Spleen (tissue), 11 donors: ENCODE data around the gene DOCK10. TPM values are rescaled to one million over a fixed set of nuclear protein-coding genes. Genes with fewer than 3 reads are reported as not detected.

Experiments
- DNase-seq: peaks from one replicate; pipeline ENCODE4 v3.0.0-alpha.2; 2020
- H3K27ac ChIP-seq, 8 donors: fragments of 200-600 bp; sonication (generic) in 7 of 8; 1 replicate in 4 of 8; 2 replicates in 4 of 8; pipeline versions ENCODE4 v1.5.0 to v1.8.0; 2016 to 2021; ENCODE audit warnings: inconsistent platforms in 4 of 8, mild to moderate bottlenecking in 4 of 8, moderate library complexity in 1 of 8
- H3K27me3 ChIP-seq, 7 donors: fragments of 200-600 bp; sonication (generic) in 6 of 7; replicated peaks in 1 of 7; 1 replicate in 4 of 7; 2 replicates in 3 of 7; pipeline versions ENCODE4 v1.5.0 to v1.8.0; 2016 to 2021; ENCODE audit warnings: inconsistent platforms in 3 of 7, mild to moderate bottlenecking in 1 of 7
- H3K36me3 ChIP-seq, 6 donors: fragments of 200-600 bp; sonication (generic) in 5 of 6; 1 replicate in 4 of 6; 2 replicates in 2 of 6; pipeline versions ENCODE4 v1.5.0 to v1.8.0; 2016 to 2021; ENCODE audit warnings: inconsistent platforms in 2 of 6
- H3K4me1 ChIP-seq, 6 donors: fragments of 200-600 bp; sonication (generic) in 5 of 6; 1 replicate in 3 of 6; 2 replicates in 3 of 6; pipeline versions ENCODE4 v1.5.0 to v1.8.0; 2016 to 2021; ENCODE audit warnings: inconsistent platforms in 3 of 6
- H3K4me3 ChIP-seq, 8 donors: fragments of 200-600 bp; sonication (generic) in 7 of 8; 1 replicate in 4 of 8; 2 replicates in 4 of 8; pipeline versions ENCODE4 v1.5.0 to v1.8.0; 2016 to 2021; ENCODE audit warnings: inconsistent platforms in 4 of 8, mild to moderate bottlenecking in 4 of 8, moderate library complexity in 2 of 8
- H3K9me3 ChIP-seq, 8 donors: fragments of 200-600 bp; sonication (generic) in 7 of 8; 1 replicate in 4 of 8; 2 replicates in 4 of 8; pipeline versions ENCODE4 v1.5.0 to v1.8.0; 2016 to 2021; ENCODE audit warnings: inconsistent platforms in 4 of 8
- POLR2A ChIP-seq, 3 donors: fragments of 450-650 bp; IDR thresholded peaks; one replicate each; pipeline ENCODE4 v1.5.1; 2017; ENCODE audit warnings: antibody characterized with exemption in 3 of 3, mild to moderate bottlenecking in 1 of 3
- POLR2AphosphoS5 ChIP-seq, 3 donors: sonication (generic); formaldehyde crosslinking; IDR thresholded peaks; one replicate each; pipeline ENCODE4 v1.5.1; 2017; ENCODE audit warnings: antibody characterized with exemption in 3 of 3
- WGBS, 5 donors: extraction: QIAGEN DNeasy Blood & Tissue Kit in 3 of 5; methylation state at CpG; one replicate each; pipeline versions ENCODE4 v1.1.5 to v1.1.7; 2013 to 2018; 5-methylcytosine and 5-hydroxymethylcytosine counted together
- intact Hi-C: fragments of 100-400 bp; cut with DNase I; formaldehyde crosslinking; loops from one replicate; pipeline ENCODE4 v1.15.0; 2023; ENCODE audit warnings: low total_unique reads
- microRNA-seq, 3 donors: library from miRNA; unstranded; fragments of <30 nt; microRNA quantifications; one replicate each; pipeline versions ENCODE4 to v1.1.0, GENCODE V29; 2019 to 2020
- polyA plus RNA-seq, 3 donors: library from polyadenylated mRNA; stranded (reverse); fragments of 200-250 nt; gene quantifications; one replicate each; pipeline ENCODE4 v1.2.1, GENCODE V29; 2013
- small RNA-seq, 4 donors: library from RNA; depleted of rRNA; stranded (forward); fragments of <200 nt; gene quantifications; one replicate each; pipeline ENCODE3, GENCODE V24; 2016
- total RNA-seq, 7 donors: library from RNA; depleted of rRNA in 3 of 7; stranded (reverse); fragments of >200 nt in 3 of 7; fragmentation: NEBNext Ultra II Directional in 4 of 7; extraction: Animal tissue kit (Norgen Biotek cat#: 25700) in 4 of 7; gene quantifications; one replicate each; pipeline versions ENCODE4 v1.1.0 to v1.2.1, GENCODE V29; 2016 to 2021
- TF ChIP-seq, protein P1 (sequence below), 11 experiments: fragments of 200-600 bp in 7 of 11; fragments of 450-650 bp in 4 of 11; sonication (generic) in 4 of 11; IDR thresholded peaks in 8 of 11; conservative IDR thresholded peaks in 3 of 11; 1 replicate in 7 of 11; 2 replicates in 4 of 11; pipeline versions ENCODE4 v1.4.0 to v1.8.0; 2016 to 2021; ENCODE audit warnings: antibody characterized with exemption in 11 of 11, inconsistent platforms in 4 of 11, mild to moderate bottlenecking in 1 of 11
- donor health status: healthy with polysubstance abuse.
- donor health status: DM: no; HTN: no; CAD: no; lungs with moderate emphysema.
- donor health status: DM: no; HTN: no; CAD: no.
- donor health status: Bipolar disorder and iron deficiency.
- donor health status: healthy.
- donor health status: DM: no; HTN: no; CAD: no.
- donor health status: DM: yes; HTN: yes; CAD: no.

Gene DOCK10
- total and polyA plus RNA-seq, 10 donors = 12.5 to 203 (median 158) TPM

- no peak overlapping the region for H3K27ac ChIP-seq
- intact Hi-C loops = no loop called here
- no peaks in the 10 kb centered on the region for H3K36me3 ChIP-seq
- no peaks in the 10 kb centered on the region for H3K4me1 ChIP-seq
- H3K27me3 ChIP-seq = no peaks in the 10 kb centered on the region
- WGBS, 5 donors = 76 to 90% (median 83%) methylated on average over 2 of the region's 2 CpGs
- TF ChIP-seq, protein P1, sequence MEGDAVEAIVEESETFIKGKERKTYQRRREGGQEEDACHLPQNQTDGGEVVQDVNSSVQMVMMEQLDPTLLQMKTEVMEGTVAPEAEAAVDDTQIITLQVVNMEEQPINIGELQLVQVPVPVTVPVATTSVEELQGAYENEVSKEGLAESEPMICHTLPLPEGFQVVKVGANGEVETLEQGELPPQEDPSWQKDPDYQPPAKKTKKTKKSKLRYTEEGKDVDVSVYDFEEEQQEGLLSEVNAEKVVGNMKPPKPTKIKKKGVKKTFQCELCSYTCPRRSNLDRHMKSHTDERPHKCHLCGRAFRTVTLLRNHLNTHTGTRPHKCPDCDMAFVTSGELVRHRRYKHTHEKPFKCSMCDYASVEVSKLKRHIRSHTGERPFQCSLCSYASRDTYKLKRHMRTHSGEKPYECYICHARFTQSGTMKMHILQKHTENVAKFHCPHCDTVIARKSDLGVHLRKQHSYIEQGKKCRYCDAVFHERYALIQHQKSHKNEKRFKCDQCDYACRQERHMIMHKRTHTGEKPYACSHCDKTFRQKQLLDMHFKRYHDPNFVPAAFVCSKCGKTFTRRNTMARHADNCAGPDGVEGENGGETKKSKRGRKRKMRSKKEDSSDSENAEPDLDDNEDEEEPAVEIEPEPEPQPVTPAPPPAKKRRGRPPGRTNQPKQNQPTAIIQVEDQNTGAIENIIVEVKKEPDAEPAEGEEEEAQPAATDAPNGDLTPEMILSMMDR (IDR thresholded peaks at IDR 0.05 in 8 of 11, conservative IDR thresholded peaks at IDR 0.05 in 3 of 11) = no peak
- H3K9me3 ChIP-seq = peaks cover 0 to 5% (median 0%) of the 10 kb centered on the region in 8 donors
- DNase-seq = no peak
- no peak overlapping the region for H3K4me3 ChIP-seq
Measured at GRCh38 chr2:224716921-224717320, 325.3 kb downstream of the DOCK10 start.

DNA sequence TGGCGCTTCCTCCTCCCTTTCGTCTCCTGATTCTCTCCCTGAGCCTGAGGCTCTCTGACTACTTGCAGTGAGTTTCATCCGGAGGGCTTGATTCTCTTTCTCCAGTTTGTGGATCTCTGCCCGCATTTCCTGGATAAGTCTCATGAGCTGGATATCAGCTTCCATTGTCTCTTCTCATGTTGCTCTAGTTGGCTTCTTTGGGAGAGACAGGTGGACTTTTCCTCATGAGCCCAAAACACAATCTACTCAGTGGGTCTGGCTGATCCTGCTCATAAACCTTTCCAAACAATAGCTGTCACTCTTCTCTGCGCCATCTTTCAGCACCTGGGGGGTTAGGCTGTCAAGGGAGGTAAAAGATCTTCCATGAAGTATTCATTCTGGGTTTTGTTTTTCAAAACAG, 326.1 kb downstream of the DOCK10 start, which contains the start of gene CCDC195:
TSS of gene CCDC195 (minus strand) at position 165 of the 400 bp plus-strand sequence. CDS start at position 165, 0 bp downstream.
- Histone ChIP-seq H3K27me3 (no peaks in the 10 kb centered on the region), H3K27ac (no peak within 1 kb of the TSS), H3K9me3 (peaks cover 0 to 5% (median 0%) of the 10 kb centered on the region in 8 donors), H3K4me1 (no peaks in the 10 kb centered on the region), H3K4me3 (no peak within 1 kb of the TSS), H3K36me3 (no peaks in the 10 kb centered on the region)
- intact Hi-C loops = no loop called here
- no peak for DNase-seq
- 87 to 97% (median 93%) methylated on average over 5 of the region's 5 CpGs for WGBS, 5 donors
- TF ChIP-seq, protein P1 (IDR thresholded peaks at IDR 0.05 in 8 of 11, conservative IDR thresholded peaks at IDR 0.05 in 3 of 11) = no peak
- no peak for TF ChIP-seq POLR2A (IDR thresholded peaks at IDR 0.05)
- no peak for TF ChIP-seq POLR2AphosphoS5 (IDR thresholded peaks at IDR 0.05)

Small RNA genes within 50 kb of the gene (microRNA-seq; reads per million reads assigned to microRNA genes)
- 0 reads per million in 3 donors for gene MIR4439

Small RNA genes within 50 kb of the gene (small RNA-seq; reads per million reads assigned to genes)
- gene MIR4439 = 0 reads per million in 4 donors
